HCT116 (cell line): ENCODE data around the gene NTMT2. TPM values are rescaled to one million over a fixed set of nuclear protein-coding genes. Genes with fewer than 3 reads are reported as not detected.

Experiments used
- ATAC-seq: fragments of 200-7000 bp; cut with Tn5 transposase; 2 replicates; pipeline ENCODE4 v1.9.1; 2020; ENCODE audit warnings: mild to moderate bottlenecking, moderate library complexity
- BruUV-seq: library from RNA; stranded (reverse); fragments of 400-500 nt; replicated peaks from 2 replicates; lab custom pipeline; 2021; lab: Mats Ljungman, UMichigan
- CTCF ChIA-PET: fragments of 300-600 bp; sonication (Branson Sonifier 250); formaldehyde crosslinking; loops from one replicate; lab custom pipeline; 2021; ENCODE audit warnings: antibody characterized with exemption; lab: Charles Lee
- POLR2A ChIA-PET: fragments of 300-600, 350-600 bp; sonication (Branson Sonifier 250); formaldehyde crosslinking; loops from one replicate; lab custom pipeline; 2021; ENCODE audit warnings: antibody characterized with exemption; lab: Charles Lee
- RAD21 ChIA-PET, 2 experiments: fragments of 300-600 bp; sonication (Branson Sonifier 250); formaldehyde crosslinking; loops; one replicate each; lab custom pipeline; 2023; ENCODE audit warnings: low total read pairs in 2 of 2; ENCODE audit not compliant: uncharacterized antibody in 2 of 2, unreplicated experiment in 2 of 2, low non-redundant PET in 1 of 2; lab: Charles Lee
- DNase-seq: peaks from one replicate; pipeline ENCODE4 v3.0.0-alpha.2; 2010; ENCODE audit warnings: low read depth, low spot score
- H2AFZ ChIP-seq: fragments of 200-600 bp; shearing (Covaris generic), sonication (generic); 2 replicates; pipeline ENCODE4 v1.6.1; 2017; ENCODE audit warnings: low read depth, mixed run types, mixed read lengths, antibody characterized with exemption, low read length; ENCODE audit not compliant: poor library complexity, severe bottlenecking
- H3K27ac ChIP-seq: 2 replicates; pipeline ENCODE4 v1.5.1; 2012; ENCODE audit warnings: low read depth, low read length
- H3K27me3 ChIP-seq: fragments of 200-600 bp; sonication (generic); 2 replicates; pipeline ENCODE4 v1.6.1; 2016; ENCODE audit warnings: mixed run types, low read length, mixed read lengths; ENCODE audit not compliant: insufficient read depth
- H3K36me3 ChIP-seq, 2 experiments: fragments of 200-500 bp in 1 of 2; fragments of 200-600 bp in 1 of 2; sonication (Bioruptor generic) in 1 of 2; sonication (generic) in 1 of 2; 2 replicates each; pipeline versions ENCODE4 v1.5.1 to v1.6.1; 2014 to 2016; ENCODE audit warnings: low read length in 2 of 2, inconsistent platforms in 1 of 2, mixed read lengths in 1 of 2, mixed run types in 1 of 2; ENCODE audit not compliant: insufficient read depth in 2 of 2, control insufficient read depth in 1 of 2
- H3K4me1 ChIP-seq, 2 experiments: fragments of 200-600 bp in 1 of 2; sonication (generic) in 1 of 2; 2 replicates each; pipeline versions ENCODE4 v1.5.1 to v1.6.1; 2012 to 2017; ENCODE audit warnings: low read length in 2 of 2, inconsistent platforms in 1 of 2, mild to moderate bottlenecking in 1 of 2, mixed read lengths in 1 of 2, mixed run types in 1 of 2, moderate library complexity in 1 of 2; ENCODE audit not compliant: insufficient read depth in 2 of 2, control insufficient read depth in 1 of 2
- H3K4me2 ChIP-seq: fragments of 200-600 bp; sonication (generic); 2 replicates; pipeline ENCODE4 v1.6.1; 2017; ENCODE audit warnings: mixed run types, low read length, mixed read lengths
- H3K4me3 ChIP-seq, 2 experiments: fragments of 200-600 bp in 1 of 2; sonication (generic) in 1 of 2; replicated peaks in 1 of 2; 2 replicates each; pipeline ENCODE4 v1.5.1; 2011 to 2016; ENCODE audit warnings: low read length in 2 of 2, control low read depth in 1 of 2, low read depth in 1 of 2, mild to moderate bottlenecking in 1 of 2, mixed read lengths in 1 of 2, mixed run types in 1 of 2
- H3K79me2 ChIP-seq: fragments of 200-600 bp; sonication (generic); 2 replicates; pipeline ENCODE4 v1.6.1; 2017; ENCODE audit warnings: mild to moderate bottlenecking, mixed run types, low read length, moderate library complexity, mixed read lengths; ENCODE audit not compliant: insufficient read depth
- H3K9ac ChIP-seq: fragments of 200-600 bp; sonication (generic); 2 replicates; pipeline ENCODE4 v1.6.1; 2016; ENCODE audit warnings: low read length, mixed read lengths
- H3K9me2 ChIP-seq: fragments of 200-600 bp; sonication (generic), shearing (Covaris generic); 2 replicates; pipeline ENCODE4 v1.6.1; 2017; ENCODE audit warnings: mixed run types, mild to moderate bottlenecking, moderate library complexity; ENCODE audit not compliant: insufficient read depth
- H3K9me3 ChIP-seq, 2 experiments: fragments of 200-500 bp in 1 of 2; fragments of 200-600 bp in 1 of 2; sonication (Bioruptor generic) in 1 of 2; sonication (generic) in 1 of 2; 2 replicates each; pipeline ENCODE4 v1.6.1; 2014 to 2017; ENCODE audit warnings: low read length in 2 of 2, mixed read lengths in 2 of 2, inconsistent platforms in 1 of 2, low read depth in 1 of 2, mild to moderate bottlenecking in 1 of 2, mixed run types in 1 of 2, moderate library complexity in 1 of 2; ENCODE audit not compliant: control insufficient read depth in 1 of 2, insufficient read depth in 1 of 2
- H4K20me1 ChIP-seq: fragments of 200-600 bp; sonication (generic), shearing (Covaris generic); 2 replicates; pipeline ENCODE4 v1.6.1; 2017; ENCODE audit warnings: mixed run types, mild to moderate bottlenecking, moderate library complexity; ENCODE audit not compliant: insufficient read depth
- CTCF ChIP-seq, 3 experiments: fragments of 200-600 bp in 1 of 3; sonication (generic) in 1 of 3; IDR thresholded peaks in 2 of 3; conservative IDR thresholded peaks in 1 of 3; 2 replicates each; pipeline ENCODE4 v1.5.1; 2012 to 2017; ENCODE audit warnings: low read depth in 2 of 3, low read length in 2 of 3, antibody characterized with exemption in 1 of 3, borderline replicate concordance in 1 of 3, control low read depth in 1 of 3, mild to moderate bottlenecking in 1 of 3, mixed read lengths in 1 of 3, mixed run types in 1 of 3, moderate library complexity in 1 of 3; ENCODE audit not compliant: insufficient read depth in 1 of 3
- EZH2 ChIP-seq: fragments of 200-600 bp; sonication (generic); IDR thresholded peaks from 2 replicates; pipeline ENCODE4 v1.6.1; 2017; ENCODE audit warnings: antibody characterized with exemption, mixed run types
- JUND ChIP-seq: IDR thresholded peaks from 2 replicates; pipeline ENCODE4 v1.6.1; 2012
- POLR2AphosphoS5 ChIP-seq: IDR thresholded peaks from 2 replicates; pipeline ENCODE4 v1.6.1; 2011; ENCODE audit warnings: mild to moderate bottlenecking, low read depth, low read length, moderate library complexity
- RAD21 ChIP-seq: IDR thresholded peaks from 2 replicates; pipeline ENCODE4 v1.6.1; 2012; ENCODE audit warnings: low read depth, mild to moderate bottlenecking
- REST ChIP-seq: IDR thresholded peaks from 2 replicates; pipeline ENCODE4 v1.6.1; 2012; ENCODE audit warnings: low read depth
- ZBTB33 ChIP-seq: IDR thresholded peaks from 2 replicates; pipeline ENCODE4 v1.6.1; 2011; ENCODE audit warnings: mild to moderate bottlenecking, low read length, moderate library complexity; ENCODE audit not compliant: insufficient replicate concordance; ENCODE audit errors: extremely low read depth
- intact Hi-C: fragments of 100-400 bp; cut with micrococcal nuclease; formaldehyde crosslinking; loops from 2 replicates; pipeline ENCODE4 v1.10.0; 2022
- total RNA-seq: library from RNA; stranded (reverse); gene quantifications from one replicate; pipeline ENCODE4 v1.2.1, GENCODE V29; 2021; ENCODE audit not compliant: unreplicated experiment

Gene NTMT2
- total RNA-seq, 1 experiment from 2014 or later, result not detected

GRCh38 chr1:170174395-170174794 lies 28.6 kb downstream of the NTMT2 start:
- no peaks in the 10 kb centered on the region for H3K4me1 ChIP-seq
- BruUV-seq, result no TSS peak
- H3K36me3 ChIP-seq, result no peaks in the 10 kb centered on the region
- ATAC-seq (no peak), DNase-seq (no peak)
- H3K27me3 ChIP-seq, result no peaks in the 10 kb centered on the region
- ChIA-PET CTCF (no interaction called here), RAD21 (no interaction called here), POLR2A (no interaction called here)
- no peaks in the 10 kb centered on the region for H3K9me3 ChIP-seq
- no peak overlapping the region for H3K4me2 ChIP-seq
- H3K9ac ChIP-seq, result no peak overlapping the region
- no peaks in the 10 kb centered on the region for H3K79me2 ChIP-seq
- H3K27ac ChIP-seq, result no peak overlapping the region
- H3K4me3 ChIP-seq, result no peak overlapping the region
- no peak overlapping the region for H2AFZ ChIP-seq
- no peaks in the 10 kb centered on the region for H4K20me1 ChIP-seq
- H3K9me2 ChIP-seq, result no peaks in the 10 kb centered on the region
- no peak for TF ChIP-seq CTCF (IDR thresholded peaks at IDR 0.05 in 2 of 3, conservative IDR thresholded peaks at IDR 0.05 in 1 of 3; ENCODE audit: borderline replicate concordance in 1 of 3, insufficient read depth in 1 of 3, low read depth in 2 of 3, low read length in 2 of 3)
- TF ChIP-seq JUND, result no peak
- TF ChIP-seq EZH2, result no peak
- intact Hi-C loops, result no loop called here

GRCh38 chr1:170175041-170175440 lies 29.3 kb downstream of the NTMT2 start:
- Histone ChIP-seq H3K4me1 (no peaks in the 10 kb centered on the region), H3K36me3 (no peaks in the 10 kb centered on the region), H3K9me3 (no peaks in the 10 kb centered on the region)
- no TSS peak for BruUV-seq
- no peak for TF ChIP-seq POLR2AphosphoS5
- TF ChIP-seq REST, result no peak
- no peak for TF ChIP-seq ZBTB33
- no peak for TF ChIP-seq RAD21
- TF ChIP-seq, all 23 proteins: peak for 0
- intact Hi-C loops, result no loop called here
- ATAC-seq (no peak), DNase-seq (no peak)
- Histone ChIP-seq H3K9ac (no peak overlapping the region), H3K27me3 (no peaks in the 10 kb centered on the region), H3K4me2 (no peak overlapping the region), H2AFZ (no peak overlapping the region), H3K79me2 (no peaks in the 10 kb centered on the region), H3K27ac (no peak overlapping the region), H4K20me1 (no peaks in the 10 kb centered on the region), H3K9me2 (no peaks in the 10 kb centered on the region), H3K4me3 (no peak overlapping the region)
- ChIA-PET CTCF (no interaction called here), POLR2A (no interaction called here), RAD21 (no interaction called here)
